BE2C (cell line): ENCODE measurements around the gene RPL13.

Experiments
- DNase-seq: peaks from one replicate; pipeline ENCODE4 v3.0.0-alpha.2; 2020
- H3K27me3 ChIP-seq: fragments of 250-450 bp; sonication (Bioruptor Pico); 2 replicates; pipeline ENCODE4 v1.5.1; 2020; ENCODE audit warnings: mild to moderate bottlenecking
- H3K36me3 ChIP-seq: fragments of 250-450 bp; sonication (Bioruptor Pico); 2 replicates; pipeline ENCODE4 v1.5.1; 2020; ENCODE audit warnings: mild to moderate bottlenecking
- H3K4me1 ChIP-seq: fragments of 250-450 bp; sonication (Bioruptor Pico); 2 replicates; pipeline ENCODE4 v1.5.1; 2020
- H3K4me3 ChIP-seq: 2 replicates; pipeline ENCODE4 v1.5.1; 2011; ENCODE audit warnings: low read depth, low read length
- H3K9me3 ChIP-seq: fragments of 250-450 bp; sonication (Bioruptor Pico); 2 replicates; pipeline ENCODE4 v1.5.1; 2020
- TF ChIP-seq, protein P1 (sequence below): IDR thresholded peaks from 2 replicates; pipeline ENCODE4 v1.5.1; 2012; ENCODE audit warnings: mild to moderate bottlenecking, low read depth, low read length

The RPL13 gene

DNA sequence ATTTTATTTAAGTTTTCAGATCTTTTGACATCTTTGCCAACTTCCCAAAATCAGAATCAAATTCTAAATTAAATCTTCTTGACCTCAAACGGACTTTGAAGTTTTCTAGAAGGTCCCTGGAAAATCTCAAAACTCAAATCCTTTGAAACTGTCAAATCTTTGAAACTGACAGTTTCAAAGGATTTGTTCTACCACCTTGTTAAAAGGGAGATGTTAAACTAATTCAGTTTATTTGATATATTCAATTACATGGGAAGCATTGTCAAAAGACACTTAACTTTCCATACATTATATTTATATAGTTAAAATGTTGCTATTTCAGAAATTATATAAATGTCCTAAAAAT is 49.6 kb downstream of the RPL13 start:
- TF ChIP-seq, protein P1, sequence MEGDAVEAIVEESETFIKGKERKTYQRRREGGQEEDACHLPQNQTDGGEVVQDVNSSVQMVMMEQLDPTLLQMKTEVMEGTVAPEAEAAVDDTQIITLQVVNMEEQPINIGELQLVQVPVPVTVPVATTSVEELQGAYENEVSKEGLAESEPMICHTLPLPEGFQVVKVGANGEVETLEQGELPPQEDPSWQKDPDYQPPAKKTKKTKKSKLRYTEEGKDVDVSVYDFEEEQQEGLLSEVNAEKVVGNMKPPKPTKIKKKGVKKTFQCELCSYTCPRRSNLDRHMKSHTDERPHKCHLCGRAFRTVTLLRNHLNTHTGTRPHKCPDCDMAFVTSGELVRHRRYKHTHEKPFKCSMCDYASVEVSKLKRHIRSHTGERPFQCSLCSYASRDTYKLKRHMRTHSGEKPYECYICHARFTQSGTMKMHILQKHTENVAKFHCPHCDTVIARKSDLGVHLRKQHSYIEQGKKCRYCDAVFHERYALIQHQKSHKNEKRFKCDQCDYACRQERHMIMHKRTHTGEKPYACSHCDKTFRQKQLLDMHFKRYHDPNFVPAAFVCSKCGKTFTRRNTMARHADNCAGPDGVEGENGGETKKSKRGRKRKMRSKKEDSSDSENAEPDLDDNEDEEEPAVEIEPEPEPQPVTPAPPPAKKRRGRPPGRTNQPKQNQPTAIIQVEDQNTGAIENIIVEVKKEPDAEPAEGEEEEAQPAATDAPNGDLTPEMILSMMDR, result no peak
- H3K36me3 ChIP-seq, result no peaks in the 10 kb centered on the region
- H3K9me3 ChIP-seq, result no peaks in the 10 kb centered on the region
- no peaks in the 10 kb centered on the region for H3K27me3 ChIP-seq
- H3K4me3 ChIP-seq, result no peak overlapping the region
- H3K4me1 ChIP-seq, result peaks cover 9% of the 10 kb centered on the region
- no peak for DNase-seq

DNA sequence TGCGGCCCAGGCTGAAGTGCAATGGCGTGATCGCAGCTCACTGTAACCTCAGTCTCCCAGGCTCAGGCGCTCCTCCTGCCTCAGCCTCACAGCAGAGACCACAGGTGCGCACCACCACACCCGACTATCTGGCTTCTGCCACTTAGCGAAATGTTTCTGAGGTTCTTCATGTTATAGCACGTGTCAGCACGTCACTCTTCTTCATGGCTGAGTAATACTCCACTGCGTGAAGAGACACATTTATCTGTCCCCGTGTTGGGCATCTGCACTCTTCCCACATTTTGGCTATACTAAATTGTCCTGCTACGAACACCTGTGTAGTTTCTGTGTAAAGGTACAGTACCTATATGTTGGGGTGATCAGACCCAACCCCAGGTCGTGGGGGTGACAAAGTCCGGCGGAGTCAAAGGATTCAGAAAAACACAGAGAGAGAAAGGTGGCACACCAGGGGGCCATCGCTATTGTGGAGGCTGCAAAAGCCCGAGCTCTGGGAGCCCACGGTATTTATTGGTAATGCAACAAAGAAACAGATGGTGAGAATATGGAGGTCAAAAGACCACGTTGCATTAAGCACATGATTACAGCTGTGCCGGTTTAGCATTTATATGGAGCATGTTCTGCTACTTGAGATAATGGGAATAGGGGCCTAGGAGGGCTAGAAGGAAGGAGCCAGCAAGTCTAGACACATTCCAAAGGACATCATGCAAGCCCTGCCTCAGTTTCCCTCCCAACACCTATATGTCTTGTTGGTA is 52.1 kb downstream of the RPL13 start:
- TF ChIP-seq, protein P1, result no peak
- Histone ChIP-seq H3K9me3 (no peaks in the 10 kb centered on the region), H3K36me3 (no peaks in the 10 kb centered on the region)

GRCh38 chr16:89613231-89613953 is 52.9 kb downstream of the RPL13 start, which contains the start of gene DPEP1:
DPEP1 (plus strand) TSS chr16:89613642; CDS start chr16:89630411, 16,769 bp downstream.
- Histone ChIP-seq H3K27me3 (no peaks in the 10 kb centered on the region), H3K4me1 (peaks cover 6% of the 10 kb centered on the region), H3K9me3 (no peaks in the 10 kb centered on the region), H3K4me3 (no peak within 1 kb of the TSS), H3K36me3 (no peaks in the 10 kb centered on the region)
- no peak for DNase-seq
- TF ChIP-seq, protein P1, result no peak

More for the DNA sequence above, 52.1 kb downstream of the RPL13 start:
- no peaks in the 10 kb centered on the region for H3K27me3 ChIP-seq
- H3K4me3 ChIP-seq, result no peak overlapping the region
- DNase-seq, result no peak
- H3K4me1 ChIP-seq, result peaks cover 9% of the 10 kb centered on the region

GRCh38 chr16:89613954-89614459 is 53.5 kb downstream of the RPL13 start:
- H3K36me3 ChIP-seq, result no peaks in the 10 kb centered on the region

More at GRCh38 chr16:89613954-89614459, 53.5 kb downstream of the RPL13 start:
- Histone ChIP-seq H3K27me3 (no peaks in the 10 kb centered on the region), H3K9me3 (no peaks in the 10 kb centered on the region), H3K4me1 (no peaks in the 10 kb centered on the region; the same call in 1 of the 2 replicates), H3K4me3 (no peak overlapping the region)
- no peak for DNase-seq
- TF ChIP-seq, protein P1, result no peak
